ENCODE measurements around the gene FGFR2. TPM values are rescaled to one million over a fixed set of nuclear protein-coding genes. Genes with fewer than 3 reads are reported as not detected.

FGFR2 gene
- total RNA-seq, 1 donor from 2014 or later = 2.9 TPM

- no peaks in the 10 kb centered on the region for H3K36me3 Mint-ChIP-seq (ENCODE audit: low read depth)
- no peaks in the 10 kb centered on the region for H3K4me1 Mint-ChIP-seq (ENCODE audit: low read depth)
- H3K27me3 Mint-ChIP-seq (ENCODE audit: low read depth) = no peaks in the 10 kb centered on the region
- no peak overlapping the region for H3K4me3 Mint-ChIP-seq (ENCODE audit: unreplicated experiment)
- H3K27ac Mint-ChIP-seq (ENCODE audit: unreplicated experiment) = no peak overlapping the region
- H3K9me3 Mint-ChIP-seq (ENCODE audit: low read depth) = no peaks in the 10 kb centered on the region
- DNase-seq (ENCODE audit: low spot score) = no peak
- TF ChIP-seq, protein P1, sequence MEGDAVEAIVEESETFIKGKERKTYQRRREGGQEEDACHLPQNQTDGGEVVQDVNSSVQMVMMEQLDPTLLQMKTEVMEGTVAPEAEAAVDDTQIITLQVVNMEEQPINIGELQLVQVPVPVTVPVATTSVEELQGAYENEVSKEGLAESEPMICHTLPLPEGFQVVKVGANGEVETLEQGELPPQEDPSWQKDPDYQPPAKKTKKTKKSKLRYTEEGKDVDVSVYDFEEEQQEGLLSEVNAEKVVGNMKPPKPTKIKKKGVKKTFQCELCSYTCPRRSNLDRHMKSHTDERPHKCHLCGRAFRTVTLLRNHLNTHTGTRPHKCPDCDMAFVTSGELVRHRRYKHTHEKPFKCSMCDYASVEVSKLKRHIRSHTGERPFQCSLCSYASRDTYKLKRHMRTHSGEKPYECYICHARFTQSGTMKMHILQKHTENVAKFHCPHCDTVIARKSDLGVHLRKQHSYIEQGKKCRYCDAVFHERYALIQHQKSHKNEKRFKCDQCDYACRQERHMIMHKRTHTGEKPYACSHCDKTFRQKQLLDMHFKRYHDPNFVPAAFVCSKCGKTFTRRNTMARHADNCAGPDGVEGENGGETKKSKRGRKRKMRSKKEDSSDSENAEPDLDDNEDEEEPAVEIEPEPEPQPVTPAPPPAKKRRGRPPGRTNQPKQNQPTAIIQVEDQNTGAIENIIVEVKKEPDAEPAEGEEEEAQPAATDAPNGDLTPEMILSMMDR (IDR thresholded peaks at IDR 0.05) = no peak
These were observed 160.6 kb downstream of the FGFR2 start for GRCh38 chr10:121437596-121437995.

- DNase-seq (ENCODE audit: low spot score) = no peak
- Mint-ChIP-seq H3K27me3 (ENCODE audit: low read depth) (no peaks in the 10 kb centered on the region), H3K4me1 (ENCODE audit: low read depth) (no peaks in the 10 kb centered on the region), H3K9me3 (ENCODE audit: low read depth) (no peaks in the 10 kb centered on the region), H3K36me3 (ENCODE audit: low read depth) (no peaks in the 10 kb centered on the region), H3K4me3 (ENCODE audit: unreplicated experiment) (no peak overlapping the region), H3K27ac (ENCODE audit: unreplicated experiment) (no peak overlapping the region)
- TF ChIP-seq, protein P1 (IDR thresholded peaks at IDR 0.05) = no peak
These were observed 161.5 kb downstream of the FGFR2 start for GRCh38 chr10:121436630-121437341.

DNA sequence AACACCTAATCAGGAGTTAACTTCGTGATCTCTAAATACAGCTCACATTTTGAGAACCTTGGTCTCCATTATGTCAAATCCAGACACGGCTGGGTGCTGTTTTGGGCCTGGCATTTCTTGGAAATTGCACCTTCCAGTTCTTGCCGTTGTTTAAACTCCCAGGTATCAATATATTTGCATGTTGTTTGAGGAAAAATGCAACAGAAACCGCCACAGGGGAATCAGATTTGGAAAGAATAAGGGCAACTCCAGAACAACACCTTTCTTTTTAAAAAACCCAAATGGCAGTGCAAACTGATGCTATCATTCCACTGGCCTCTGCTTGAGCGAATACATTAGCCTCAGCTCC, 162.0 kb downstream of the FGFR2 start:
- DNase-seq (ENCODE audit: low spot score) = no peak
- Mint-ChIP-seq H3K4me3 (ENCODE audit: unreplicated experiment) (no peak overlapping the region), H3K36me3 (ENCODE audit: low read depth) (no peaks in the 10 kb centered on the region), H3K4me1 (ENCODE audit: low read depth) (no peaks in the 10 kb centered on the region), H3K27me3 (ENCODE audit: low read depth) (no peaks in the 10 kb centered on the region), H3K27ac (ENCODE audit: unreplicated experiment) (no peak overlapping the region), H3K9me3 (ENCODE audit: low read depth) (no peaks in the 10 kb centered on the region)
- TF ChIP-seq, protein P1 (IDR thresholded peaks at IDR 0.05) = no peak

- Mint-ChIP-seq H3K4me3 (ENCODE audit: unreplicated experiment) (no peak overlapping the region), H3K27ac (ENCODE audit: unreplicated experiment) (no peak overlapping the region), H3K9me3 (ENCODE audit: low read depth) (no peaks in the 10 kb centered on the region), H3K36me3 (ENCODE audit: low read depth) (no peaks in the 10 kb centered on the region), H3K4me1 (ENCODE audit: low read depth) (no peaks in the 10 kb centered on the region), H3K27me3 (ENCODE audit: low read depth) (no peaks in the 10 kb centered on the region)
- DNase-seq (ENCODE audit: low spot score) = no peak
- TF ChIP-seq, protein P1 (IDR thresholded peaks at IDR 0.05) = no peak
These were observed 163.0 kb downstream of the FGFR2 start for GRCh38 chr10:121435099-121435875.

DNA sequence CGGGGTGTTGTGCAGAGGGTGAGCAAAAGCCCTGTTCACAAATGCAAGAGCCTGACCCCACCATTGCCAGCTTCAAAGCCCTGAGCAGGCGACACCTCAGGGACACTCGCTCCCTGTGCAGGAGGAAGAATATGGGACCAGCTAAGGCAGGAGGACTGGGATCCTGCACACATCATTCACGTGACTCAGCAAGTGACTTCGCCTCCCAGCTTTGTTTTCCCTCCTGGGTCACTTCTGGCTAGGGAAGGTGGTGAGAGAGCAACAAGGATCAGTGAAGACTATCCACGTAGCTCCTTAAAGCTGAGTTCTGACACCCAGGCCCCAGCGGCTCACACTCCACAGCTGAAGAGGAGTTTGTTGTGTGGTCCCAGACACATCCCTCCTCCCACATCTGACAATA, 164.3 kb downstream of the FGFR2 start:
- no peak for DNase-seq (ENCODE audit: low spot score)
- Mint-ChIP-seq H3K27me3 (ENCODE audit: low read depth) (no peaks in the 10 kb centered on the region), H3K27ac (ENCODE audit: unreplicated experiment) (no peak overlapping the region), H3K4me1 (ENCODE audit: low read depth) (no peaks in the 10 kb centered on the region), H3K36me3 (ENCODE audit: low read depth) (no peaks in the 10 kb centered on the region), H3K4me3 (ENCODE audit: unreplicated experiment) (no peak overlapping the region), H3K9me3 (ENCODE audit: low read depth) (no peaks in the 10 kb centered on the region)
- TF ChIP-seq, protein P1 (IDR thresholded peaks at IDR 0.05) = no peak
